Measurements from ENCODE around the gene EHHADH.
"Not testable (repeated sequence)": the region's sequence is repeated elsewhere in the genome, so short reads cannot be mapped to it uniquely, and the experiment has no call there.

Gene EHHADH

DNA sequence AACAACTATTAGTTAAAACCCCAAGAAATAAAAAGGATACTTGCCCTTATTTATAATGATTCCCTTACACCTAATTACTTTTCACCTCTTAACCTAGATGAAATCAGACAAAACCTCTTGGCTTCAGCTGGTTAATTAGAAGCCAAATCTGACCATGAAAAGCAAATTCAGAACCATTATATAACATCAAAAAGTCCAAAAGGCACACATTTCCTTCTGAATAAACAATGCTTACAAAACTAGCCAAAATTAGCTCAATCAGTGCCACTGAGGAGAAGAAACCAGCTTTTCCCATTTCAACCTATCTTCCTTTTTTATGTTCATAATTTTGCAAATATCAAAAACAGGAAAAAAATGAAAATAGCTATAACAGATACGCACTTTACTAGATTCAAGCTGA is 3.2 kb downstream of the EHHADH start:
- DNase-seq: no peak

DNA sequence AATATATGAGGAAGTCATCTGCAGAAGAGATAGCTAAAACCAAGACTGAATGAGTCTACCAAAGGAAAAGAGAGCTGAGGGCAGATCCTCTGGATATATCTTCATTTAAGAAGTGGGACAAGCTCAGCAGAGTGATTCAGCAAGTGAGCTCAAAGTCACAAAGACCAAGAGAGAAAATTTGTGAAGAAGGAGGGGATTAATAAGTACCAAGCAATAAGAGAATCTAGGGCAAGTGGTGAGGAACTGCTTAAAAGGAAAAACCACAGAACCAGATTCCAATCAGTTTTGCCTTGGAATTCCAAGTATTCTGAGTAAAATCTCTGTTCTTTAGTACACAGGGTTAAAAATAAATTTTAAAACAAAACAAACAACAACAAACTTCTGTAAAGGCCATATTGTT is 3.6 kb downstream of the EHHADH start:
- DNase-seq: no peak

DNA sequence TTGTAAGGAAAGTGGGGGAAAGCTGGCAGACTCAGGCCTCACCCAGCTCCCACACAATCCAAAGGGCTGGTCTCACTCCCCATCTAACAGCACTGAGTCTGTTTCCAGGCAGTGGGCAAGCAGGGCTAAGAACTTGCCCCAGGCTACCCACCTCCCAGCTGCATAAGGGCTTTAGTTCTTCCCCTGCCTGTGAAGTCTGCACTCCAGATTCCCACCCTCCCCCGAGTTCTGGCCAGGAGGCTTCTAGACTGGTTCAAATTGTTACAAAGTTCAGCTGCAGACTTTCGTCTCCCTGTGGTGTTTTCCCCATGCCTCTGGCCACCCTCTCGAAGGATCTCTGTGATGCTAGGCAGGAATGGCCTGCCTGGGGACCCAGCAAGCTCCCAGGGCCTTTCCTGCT is 11.2 kb downstream of the EHHADH start:
- DNase-seq: no peak

DNA sequence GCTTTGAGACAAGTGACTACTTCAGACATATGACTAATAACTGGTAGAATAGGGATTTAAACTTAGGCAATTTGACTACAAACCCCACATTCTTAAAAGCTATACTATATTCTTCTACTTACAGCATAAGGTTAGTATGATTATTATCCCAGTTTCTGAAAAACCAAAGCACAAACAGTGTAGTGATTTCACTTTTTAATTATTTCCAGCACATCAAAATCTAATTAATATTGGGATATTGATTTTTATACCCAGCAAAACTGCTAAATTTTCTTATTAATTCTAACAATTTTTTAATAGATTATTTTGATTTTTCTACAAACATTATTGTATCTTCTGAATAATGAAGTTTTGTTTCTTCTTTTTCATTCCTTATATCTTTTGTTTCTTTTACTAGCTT is 16.9 kb downstream of the EHHADH start:
- DNase-seq: no peak

DNA sequence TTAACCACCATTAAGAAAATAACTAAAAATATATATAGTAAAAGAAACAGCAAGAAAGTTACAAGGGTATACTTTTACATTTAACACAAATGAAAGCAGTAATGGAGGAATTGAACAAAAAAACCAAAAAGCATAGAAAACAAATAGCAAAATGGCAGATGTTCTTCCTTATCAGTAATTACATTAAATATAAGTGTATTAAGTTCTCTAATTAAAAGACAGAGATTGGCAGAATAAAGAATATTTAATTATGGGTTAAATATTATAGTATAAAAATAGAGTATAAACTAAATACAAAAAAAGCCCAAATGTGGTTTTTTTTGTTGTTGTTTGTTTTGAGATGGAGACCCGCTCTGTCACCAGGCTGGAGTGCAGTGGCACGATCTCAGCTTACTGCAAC is 20.5 kb downstream of the EHHADH start:
- no peak for DNase-seq

DNA sequence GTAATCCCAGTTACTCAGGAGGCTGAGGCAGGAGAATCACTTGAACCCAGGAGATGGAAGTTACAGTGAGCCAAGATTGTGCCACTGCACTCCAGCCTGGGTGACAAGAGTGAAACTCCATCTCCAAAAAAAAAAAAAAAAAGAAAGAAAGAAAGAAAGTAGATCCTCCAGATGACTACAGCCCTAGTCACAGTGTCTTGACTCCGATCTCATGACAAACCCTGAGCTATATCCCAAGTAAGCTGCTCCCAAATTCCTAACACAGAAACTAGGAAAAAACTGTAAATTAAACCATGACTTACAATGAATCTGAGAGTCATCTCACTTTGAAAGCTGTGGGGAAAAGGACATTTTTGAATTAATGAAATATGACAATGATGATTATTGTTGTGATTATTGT is 27.3 kb downstream of the EHHADH start:
- DNase-seq: not testable (repeated sequence)

DNA sequence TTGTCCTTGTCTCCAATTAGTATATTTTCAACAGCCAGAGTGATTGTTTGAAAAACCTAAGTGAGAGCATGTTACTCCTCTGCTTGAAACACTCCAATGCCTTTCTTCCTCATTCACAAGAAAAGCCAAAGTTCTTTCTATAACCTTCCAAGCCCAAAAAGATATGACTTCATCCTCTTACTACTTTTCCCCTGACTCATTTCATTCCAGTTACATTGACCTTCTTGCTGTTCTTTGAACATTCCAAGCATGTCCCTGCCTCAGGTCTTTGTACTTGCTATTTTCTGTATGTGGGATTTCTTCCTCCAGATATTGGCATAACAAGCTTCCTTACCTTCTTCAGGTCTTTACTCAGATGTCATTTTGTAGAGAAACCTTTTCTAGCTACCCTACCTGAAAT is 28.3 kb downstream of the EHHADH start:
- no peak for DNase-seq

DNA sequence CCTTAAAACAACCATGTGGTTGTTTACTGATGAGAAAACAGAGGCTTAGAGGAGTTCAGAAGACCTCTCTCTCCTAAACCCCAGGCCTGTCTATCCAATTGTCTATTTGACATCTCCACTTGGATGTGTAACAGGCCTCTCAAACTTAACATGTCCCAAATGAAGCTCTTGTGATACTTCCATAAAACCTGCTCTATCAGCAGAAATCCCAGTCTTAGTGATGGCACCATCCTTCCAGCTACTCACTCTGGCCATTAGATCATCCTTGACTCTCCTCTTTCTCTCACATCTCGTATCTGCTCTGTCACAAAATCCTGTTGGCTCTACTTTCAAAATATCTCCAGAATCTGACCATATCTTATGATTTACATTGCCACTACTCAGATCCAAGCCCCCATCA is 28.8 kb downstream of the EHHADH start:
- no peak for DNase-seq

DNA sequence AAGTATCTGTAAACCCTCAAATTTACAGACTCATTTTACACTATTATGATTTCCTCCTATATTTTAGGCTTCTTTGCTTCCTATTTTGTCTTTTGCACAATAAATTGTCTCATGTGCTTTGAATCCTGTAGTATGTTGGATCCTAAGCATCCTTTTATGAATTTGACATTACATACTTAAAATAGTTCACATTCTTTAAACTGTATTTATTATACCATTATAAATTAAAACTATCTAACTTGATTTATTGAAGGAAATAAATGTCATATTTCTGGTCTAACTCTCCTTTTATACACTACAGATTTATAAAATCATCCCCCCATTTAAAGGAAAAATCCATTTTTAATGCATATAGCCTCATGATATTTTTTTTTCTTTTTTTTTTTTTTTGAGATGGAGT is 32.6 kb downstream of the EHHADH start:
- DNase-seq: no peak

DNA sequence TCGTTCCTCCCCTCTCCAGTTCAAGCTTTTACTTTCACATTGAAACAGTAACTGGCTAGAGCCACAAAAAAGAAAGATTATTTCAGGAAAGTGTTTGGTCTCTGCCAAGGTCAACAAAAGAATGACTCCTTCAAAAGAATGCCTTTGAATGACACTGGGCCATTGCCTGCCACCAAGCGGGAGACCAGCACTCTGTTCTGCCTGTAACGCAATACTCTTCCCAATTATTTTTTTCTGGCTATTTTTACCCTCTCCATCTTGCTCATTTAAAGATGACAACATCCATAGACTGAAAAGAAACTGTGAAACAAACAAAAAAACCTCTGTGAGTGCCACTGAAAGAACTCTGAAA is 37.3 kb downstream of the EHHADH start:
- DNase-seq: no peak

DNA sequence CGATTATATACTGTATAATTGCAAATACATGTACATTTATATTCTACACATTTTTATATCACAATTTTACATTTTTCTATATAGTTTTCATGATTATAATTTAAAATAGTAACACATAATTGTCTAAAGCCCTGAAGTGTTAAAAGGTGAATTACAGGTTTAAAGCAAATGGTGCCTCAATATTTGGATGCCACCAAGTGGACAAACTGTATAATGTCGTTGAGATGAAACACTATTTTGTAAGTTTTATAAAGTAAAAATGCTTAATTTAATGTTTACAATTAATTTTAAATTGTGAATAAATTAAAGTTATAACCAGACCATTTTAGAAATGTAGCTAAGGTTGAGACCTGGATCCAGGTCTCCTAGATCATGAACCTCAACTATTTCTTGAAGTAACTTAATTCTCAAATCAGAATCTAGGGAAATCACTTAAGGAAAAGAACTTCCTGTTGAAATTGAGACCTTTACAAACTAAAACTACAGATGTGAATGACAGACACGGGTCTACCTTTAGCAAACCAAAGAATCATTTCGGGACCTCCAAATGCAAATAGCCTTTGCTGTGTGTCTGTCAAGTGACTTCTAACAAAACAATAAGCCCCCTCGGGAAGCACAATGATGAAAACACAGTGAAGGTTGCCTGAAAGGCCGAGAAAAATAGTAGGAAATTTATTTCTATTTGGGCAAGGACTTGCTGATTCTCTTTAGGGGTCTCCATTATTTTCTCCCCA is 37.8 kb downstream of the EHHADH start:
- DNase-seq: peak; percentile 53

DNA sequence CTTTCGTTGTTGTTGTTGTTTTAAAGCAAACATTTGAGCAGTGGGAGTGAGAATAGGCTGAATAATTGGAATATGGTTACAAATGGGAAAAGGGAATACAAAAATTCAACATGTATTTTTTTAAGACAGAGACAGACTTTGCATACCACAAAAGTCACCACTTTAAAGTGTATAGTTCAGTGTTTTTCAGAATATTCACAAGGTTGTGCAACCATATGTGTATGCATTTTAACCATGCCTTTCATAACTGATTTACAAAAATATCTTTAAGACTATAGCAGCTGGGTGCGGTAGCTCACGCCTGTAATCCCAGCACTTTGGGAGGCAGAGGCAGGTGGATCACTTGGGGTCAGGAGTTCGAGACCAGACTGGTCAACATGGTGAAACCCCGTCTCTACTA is 41.3 kb downstream of the EHHADH start:
- DNase-seq: no peak

DNA sequence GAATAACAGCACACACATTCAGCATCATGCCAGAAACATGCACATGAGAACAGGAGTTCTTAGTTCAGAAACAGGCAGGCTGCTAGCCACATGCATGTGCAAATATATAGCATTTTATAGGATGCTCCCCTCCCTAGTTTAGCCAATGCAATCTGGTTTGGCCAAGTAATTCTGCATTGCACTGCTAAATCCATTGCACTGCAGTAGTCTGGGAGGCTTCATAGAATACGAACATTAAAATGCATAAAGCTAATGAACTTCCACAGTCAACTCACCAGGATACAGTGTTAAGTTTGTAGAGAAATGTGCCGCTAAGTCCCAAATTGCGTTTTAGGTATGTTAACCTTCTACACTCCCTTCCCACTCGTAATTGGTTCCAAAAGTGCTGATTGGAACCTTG is 41.8 kb downstream of the EHHADH start:
- no peak for DNase-seq

DNA sequence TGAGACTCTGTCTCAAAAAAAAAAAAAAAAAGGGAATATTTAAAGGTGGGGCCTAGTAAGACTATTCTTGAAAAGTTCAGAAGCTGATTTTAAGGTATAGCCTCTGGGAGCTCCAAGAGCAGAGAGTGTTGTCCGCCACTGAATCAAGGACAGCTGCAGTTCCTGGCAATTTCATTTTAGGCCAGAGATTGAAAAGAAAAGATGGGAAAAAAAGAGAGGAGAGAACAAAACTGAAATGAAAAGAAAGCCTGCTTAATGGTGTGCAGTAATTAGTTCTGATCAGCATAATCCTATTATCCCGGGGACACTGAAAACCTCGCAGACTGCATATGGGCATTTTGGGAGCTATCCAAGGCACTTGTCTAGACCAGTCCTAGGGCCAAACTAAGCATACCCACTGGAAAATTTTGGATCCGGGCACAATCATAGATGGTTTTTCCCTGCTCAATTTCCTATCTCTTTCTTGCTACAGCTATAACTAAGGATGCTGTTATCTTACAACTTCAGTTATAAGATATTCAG is 43.2 kb downstream of the EHHADH start:
- peak; percentile 69 for DNase-seq

DNA sequence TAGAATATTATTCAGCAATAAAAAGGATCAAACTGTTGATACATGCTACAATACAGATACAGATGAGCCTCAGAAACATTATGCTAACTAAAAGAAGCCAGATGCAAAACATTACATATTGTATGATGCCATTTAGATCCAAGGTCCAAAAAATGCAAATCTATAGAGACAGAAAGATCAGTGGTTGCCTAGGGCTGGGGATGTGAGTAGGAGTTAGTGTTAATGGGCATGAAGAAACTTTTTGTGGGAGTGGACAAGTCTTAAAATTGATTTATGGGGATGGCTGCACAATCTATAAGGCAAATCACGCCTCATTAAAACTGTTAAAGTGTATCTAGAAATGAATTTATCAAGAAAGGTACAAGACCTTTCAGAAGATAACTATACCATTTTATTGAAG is 45.0 kb downstream of the EHHADH start:
- peak; percentile 18 for DNase-seq

DNA sequence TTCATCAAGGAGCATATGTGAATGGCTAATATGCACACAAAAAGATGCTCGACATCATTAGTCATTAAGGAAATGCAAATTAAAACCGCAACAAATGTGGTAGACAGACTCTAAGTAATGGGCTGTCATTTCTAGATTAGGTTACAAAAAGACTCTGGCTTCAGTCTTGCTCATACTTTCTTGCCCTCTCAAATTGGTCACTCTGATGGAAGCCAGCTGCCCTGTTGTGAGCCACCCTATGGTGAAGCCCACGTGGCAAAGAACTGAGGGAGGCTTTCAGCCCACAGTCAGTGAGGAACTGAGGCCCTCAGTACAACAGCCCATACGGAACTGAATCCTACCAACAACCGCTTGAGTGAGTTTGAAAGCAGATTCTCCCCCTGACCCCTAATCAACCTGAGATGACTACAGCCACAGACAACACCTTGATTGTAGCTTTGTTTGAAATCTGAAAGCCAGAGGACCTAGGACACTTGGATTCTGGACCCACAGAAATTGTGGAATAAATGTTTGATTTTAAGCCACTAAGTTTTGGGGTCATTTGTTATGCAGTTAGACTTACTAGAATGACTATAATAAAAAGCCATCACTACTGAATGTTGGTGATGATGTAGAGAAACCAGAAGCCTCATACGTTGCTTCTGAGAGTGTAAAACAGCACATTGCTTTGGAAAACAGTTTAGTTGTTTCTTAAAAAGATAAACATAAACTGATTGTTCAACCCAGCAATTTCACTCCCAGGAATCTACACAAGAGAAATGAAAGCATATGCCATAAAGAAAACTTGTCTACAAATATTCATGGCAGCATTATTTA is 45.7 kb downstream of the EHHADH start:
- peak; percentile 55 for DNase-seq

DNA sequence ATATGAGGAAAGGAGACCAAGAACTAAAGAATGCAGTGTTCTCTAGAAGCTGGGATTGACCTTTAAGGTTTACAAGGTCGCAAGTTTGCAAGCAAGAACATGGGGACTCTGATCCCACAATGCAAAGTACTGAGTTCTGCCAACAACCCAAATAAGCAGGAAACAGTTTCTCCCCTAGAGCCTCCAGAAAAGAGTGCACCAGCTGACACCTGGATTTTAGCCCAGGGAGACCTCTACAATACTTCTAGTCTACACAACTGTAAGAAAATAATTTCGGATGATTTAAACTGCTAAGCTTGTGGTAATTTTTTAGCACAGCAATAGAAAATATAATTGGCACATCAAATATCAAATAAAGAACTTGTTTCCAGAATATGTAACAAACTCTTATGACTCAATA is 46.4 kb downstream of the EHHADH start:
- DNase-seq: peak; percentile 16

DNA sequence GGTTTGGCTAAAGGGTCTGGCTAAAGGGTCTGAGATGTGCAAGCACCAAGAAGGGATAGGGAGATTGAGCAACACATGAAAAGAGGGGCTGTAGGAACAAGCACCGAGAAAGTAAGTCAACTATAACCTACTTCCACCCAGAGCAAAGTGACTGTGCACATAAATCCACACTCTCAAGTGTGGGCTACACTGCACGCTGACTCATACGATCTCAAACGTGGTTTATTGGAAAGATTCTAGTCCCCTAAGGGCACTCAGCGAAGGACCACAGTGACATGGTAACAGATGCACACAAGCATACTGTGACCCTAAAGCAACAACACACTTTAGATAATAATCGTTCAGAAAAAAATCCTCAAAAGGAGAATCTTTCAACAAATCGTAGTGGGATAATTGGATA is 48.0 kb downstream of the EHHADH start:
- DNase-seq: no peak

DNA sequence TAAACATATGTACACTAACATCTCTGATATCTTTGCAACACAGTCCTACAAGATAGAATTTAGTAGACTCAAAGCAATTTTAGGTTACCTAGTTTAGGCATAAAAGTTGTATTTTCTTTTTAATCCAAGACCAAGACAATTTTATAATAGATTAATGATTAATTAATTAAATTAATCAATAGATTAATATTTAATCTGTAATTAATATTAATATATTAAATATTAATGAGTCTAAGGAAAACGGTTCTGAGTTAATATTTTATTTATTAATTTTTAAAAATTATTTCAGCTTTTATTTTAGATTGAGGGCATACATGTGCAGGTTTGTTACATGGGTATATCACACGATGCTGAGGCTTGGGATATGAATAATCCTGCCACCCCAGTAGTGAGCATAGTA is 49.0 kb downstream of the EHHADH start:
- no peak for DNase-seq

DNA sequence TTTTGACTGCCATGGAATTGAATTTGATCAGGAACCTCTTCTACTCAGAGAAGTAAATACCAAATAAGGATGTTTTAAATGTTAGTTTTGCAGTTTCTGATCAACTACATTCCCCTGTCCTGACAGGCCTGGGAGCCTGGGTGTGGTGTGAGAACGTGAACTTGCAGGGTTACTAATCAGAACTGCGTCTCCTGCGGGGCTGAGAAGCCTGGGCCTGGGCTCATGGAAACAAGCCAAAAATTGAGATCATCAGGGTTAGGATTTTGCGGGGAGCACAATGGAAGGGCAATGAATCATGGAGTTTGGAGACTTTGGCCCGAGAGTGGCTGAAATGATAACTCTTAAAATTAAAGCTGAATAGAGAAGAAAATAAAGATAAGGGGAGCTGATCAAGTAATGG is 53.2 kb downstream of the EHHADH start:
- DNase-seq: no peak

DNA sequence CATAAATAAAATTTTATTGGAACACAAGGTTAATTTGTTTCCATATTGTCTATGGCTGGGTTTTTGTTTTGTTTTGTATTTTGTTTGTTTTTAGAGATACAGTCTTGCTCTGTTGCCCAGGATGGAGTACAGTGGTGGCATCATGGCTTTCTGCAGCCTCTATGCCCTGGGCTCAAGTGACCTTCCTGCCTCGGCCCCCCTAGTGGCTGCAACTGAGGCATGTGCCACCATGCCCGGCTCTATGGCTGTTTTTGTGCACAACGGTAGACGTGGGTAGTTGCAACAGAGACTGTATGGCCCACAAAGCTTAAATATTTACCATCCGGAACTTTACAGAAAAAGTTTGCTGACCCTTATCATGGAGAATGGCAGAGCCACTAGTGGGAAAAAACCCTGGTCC is 54.2 kb downstream of the EHHADH start:
- no peak for DNase-seq

DNA sequence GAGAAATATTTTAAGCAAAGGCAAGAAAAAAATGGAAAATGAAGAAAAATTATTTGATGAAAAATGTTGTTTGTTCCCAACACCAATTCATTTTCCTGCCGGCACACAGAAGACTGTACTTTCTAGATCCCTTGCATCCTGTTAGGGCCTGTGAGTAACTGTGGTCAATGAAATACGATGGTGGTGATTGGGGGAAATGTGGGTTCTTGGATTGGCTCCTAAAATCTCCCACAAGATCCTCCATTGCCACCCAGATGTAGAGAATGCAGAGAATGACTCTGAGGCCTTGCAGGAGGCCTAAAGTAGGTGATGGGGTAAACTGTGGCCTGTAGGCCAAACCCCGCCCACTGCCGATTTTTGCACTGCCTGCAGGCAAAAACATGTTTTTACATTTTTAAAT is 54.6 kb downstream of the EHHADH start:
- DNase-seq: no peak

DNA sequence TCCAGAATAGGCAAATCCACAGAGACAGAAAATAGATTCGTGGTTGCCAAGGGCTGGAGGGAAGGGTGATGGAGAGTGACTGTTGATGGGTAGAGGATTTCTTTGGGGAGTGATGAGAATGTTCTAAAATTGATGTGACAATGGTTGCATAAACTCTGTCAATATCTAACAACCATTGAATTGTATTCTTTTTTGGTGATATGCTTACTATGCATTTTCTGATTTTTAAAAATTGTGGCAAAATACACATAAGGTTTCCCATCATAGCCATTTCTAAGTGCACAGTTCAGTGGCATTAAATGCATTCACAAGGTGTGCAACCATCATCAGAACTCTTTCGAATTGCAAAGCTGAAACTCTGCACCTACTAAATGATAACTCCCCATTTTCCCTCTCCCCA is 56.8 kb downstream of the EHHADH start:
- DNase-seq: no peak

DNA sequence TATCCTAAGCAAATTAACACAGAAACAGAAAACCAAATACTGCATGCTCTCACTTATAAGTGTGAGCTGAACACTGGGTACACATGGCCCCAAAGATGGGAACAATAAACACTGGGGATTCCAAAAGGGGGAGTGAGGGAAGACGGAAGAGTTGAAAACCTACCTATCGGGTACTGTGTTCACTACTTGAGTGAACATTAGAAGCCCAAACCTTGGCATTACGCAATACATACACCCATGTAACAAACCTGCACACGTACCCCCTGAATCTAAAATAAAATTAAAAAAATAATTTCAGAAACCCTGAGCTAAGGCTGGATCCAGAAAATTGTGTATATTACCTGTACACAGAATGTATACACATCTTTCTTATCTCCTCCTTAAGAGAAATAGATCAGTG is 58.2 kb downstream of the EHHADH start:
- no peak for DNase-seq

DNA sequence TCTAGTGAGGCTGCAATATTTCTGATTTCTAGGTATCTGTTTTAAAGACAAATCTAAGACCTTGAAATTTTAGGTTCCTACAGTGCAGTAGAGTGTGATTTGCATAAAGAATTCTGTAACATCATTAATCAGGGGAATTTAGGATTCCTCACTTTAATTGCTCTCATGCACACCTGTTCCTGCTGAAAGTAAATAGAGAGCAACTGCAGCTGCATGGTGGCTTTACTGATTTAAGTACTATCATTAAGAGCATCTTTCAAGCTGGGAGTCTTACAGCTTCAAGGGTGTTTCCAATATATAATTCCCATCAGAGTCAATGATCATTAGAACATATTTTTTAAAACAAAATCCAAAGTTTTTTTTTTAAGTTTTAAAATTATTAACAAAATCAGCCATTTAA is 65.0 kb downstream of the EHHADH start:
- peak; percentile 83 for DNase-seq
